ENCODE measurements around the gene ZCCHC3.
"Not testable (repeated sequence)": the region's sequence is repeated elsewhere in the genome, so short reads cannot be mapped to it uniquely, and the experiment has no call there.

The ZCCHC3 gene

DNA sequence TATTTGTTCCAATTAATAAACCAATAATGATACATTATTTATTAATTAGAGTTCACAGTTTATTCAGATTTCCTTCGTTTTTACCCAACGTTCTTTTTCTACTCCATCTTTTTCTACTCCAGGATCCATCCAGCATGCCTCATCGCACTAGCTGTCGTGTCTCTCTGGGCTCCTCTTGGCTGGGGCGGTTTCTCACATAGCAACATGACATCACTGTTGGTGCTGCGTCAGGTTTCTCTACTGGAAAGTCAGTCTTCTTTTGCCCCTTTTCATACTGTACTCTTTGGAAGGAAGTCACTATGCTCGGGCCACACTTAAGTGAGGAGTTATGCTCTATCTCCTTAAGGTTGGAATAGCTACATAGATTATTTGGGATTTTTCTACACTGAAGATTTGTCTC is 14.2 kb downstream of the ZCCHC3 start:
- in situ Hi-C loops (cut with HindIII; ENCODE audit: low sequenced_read_pairs): no loop called here

DNA sequence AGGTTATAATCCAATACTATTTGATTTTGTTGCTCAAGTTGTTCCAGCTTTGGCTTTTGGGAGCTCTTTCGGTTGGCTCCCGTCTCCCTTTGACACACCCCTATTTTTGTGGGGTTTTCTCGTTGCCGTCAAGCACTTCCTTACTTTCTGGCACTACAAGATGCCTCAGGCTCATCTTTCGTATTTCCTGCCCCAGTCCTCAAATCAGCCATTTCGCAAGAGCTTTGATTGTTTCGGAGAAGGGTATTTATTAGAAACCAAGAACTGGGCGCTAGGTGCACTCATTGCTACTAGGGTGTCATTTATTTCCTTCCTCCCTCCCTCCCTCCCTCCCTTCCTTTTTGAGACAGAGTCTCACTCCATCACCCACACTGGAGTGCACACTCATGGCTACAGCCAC is 14.7 kb downstream of the ZCCHC3 start:
- in situ Hi-C loops (cut with HindIII; ENCODE audit: low sequenced_read_pairs): no loop called here

DNA sequence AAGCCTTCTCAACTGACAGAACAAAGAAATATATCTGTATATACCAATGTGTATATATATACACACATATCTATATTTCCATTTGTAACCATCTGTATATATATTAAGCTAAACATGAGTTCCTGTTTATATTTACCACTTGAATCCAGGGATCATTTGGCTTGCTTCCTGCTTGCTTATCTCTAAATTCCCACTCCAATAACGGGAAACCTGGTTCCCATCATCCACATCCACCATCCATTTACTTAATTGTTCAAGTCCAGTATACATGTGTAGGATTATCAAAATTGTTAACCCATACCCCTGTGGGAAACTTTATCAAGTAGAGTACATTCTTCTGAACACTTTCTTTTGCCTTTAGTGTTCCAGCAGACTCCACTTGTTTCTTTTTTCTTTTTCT is 15.5 kb downstream of the ZCCHC3 start:
- in situ Hi-C loops (cut with HindIII; ENCODE audit: low sequenced_read_pairs): no loop called here

DNA sequence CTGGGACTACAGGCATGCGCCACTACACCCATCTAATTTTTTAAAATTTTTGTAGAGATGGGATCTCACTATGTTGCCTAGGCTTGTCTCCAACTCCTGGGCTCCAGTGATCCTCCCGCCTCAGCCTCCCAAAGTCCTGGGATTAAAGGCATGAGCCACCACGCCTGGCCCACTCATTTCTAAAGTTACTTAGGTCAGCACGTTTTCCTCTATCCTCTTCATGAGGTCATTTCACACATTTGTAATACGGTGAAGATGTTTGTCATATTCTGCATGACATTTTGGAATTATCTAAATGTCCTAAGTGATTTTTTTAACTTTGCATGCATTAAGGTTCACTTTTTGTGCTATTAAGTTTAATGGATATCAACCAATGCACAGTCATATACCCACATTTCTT is 16.0 kb downstream of the ZCCHC3 start:
- in situ Hi-C loops (cut with HindIII; ENCODE audit: low sequenced_read_pairs): no loop called here

DNA sequence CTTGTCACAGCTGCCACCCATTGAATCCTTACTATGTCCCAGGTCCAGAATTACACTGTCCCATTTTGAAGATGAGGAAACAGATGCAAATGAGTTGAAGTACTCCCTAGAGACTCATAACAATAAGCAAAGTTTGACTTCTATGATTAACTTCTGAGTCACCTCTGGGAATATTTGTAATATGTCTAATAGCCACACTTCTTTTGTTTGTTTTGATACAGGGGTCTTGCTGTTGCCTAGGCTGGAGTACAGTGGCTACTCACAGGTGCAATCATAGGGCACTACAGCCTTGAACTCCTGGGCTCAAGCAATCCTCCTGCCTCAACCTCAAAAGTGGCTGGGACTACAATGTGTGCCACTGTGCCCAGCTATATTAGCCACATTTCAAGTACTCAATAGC is 16.6 kb downstream of the ZCCHC3 start:
- in situ Hi-C loops (cut with HindIII; ENCODE audit: low sequenced_read_pairs): no loop called here

DNA sequence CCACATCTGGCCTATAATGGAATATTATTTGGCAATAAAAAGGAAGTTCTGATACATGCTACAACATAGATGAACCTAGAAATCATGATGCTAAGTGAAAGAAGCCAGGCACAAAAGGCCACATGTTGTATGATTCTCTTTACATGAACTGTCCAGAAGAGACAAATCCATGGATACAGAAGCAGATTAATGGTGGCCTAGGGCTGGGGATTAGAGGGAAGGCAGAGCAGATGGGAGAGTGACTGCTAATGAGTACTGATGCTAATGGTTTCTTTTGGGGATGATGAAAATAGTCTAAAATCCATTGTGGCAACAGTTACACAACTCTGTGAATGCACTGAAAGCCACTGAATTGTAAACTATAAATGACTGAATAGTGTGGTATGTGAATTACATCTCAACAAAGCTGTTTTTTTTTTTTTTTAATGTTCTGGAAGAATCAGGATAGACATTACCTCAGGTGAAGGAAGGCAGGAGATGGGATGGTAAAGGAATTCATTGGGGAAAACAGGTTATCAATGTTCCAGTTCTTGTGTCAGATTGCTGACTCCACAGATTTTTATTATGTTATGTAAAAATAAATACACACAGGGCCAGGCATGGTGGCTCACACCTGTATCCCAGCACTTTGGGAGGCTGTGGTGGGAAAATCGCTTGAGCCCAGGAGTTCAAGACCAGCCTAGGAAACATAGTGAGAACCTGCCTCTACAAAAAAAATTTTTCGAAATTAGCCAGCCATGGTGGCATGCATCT is 19.1 kb downstream of the ZCCHC3 start:
- in situ Hi-C loops (cut with HindIII; ENCODE audit: low sequenced_read_pairs): no loop called here

DNA sequence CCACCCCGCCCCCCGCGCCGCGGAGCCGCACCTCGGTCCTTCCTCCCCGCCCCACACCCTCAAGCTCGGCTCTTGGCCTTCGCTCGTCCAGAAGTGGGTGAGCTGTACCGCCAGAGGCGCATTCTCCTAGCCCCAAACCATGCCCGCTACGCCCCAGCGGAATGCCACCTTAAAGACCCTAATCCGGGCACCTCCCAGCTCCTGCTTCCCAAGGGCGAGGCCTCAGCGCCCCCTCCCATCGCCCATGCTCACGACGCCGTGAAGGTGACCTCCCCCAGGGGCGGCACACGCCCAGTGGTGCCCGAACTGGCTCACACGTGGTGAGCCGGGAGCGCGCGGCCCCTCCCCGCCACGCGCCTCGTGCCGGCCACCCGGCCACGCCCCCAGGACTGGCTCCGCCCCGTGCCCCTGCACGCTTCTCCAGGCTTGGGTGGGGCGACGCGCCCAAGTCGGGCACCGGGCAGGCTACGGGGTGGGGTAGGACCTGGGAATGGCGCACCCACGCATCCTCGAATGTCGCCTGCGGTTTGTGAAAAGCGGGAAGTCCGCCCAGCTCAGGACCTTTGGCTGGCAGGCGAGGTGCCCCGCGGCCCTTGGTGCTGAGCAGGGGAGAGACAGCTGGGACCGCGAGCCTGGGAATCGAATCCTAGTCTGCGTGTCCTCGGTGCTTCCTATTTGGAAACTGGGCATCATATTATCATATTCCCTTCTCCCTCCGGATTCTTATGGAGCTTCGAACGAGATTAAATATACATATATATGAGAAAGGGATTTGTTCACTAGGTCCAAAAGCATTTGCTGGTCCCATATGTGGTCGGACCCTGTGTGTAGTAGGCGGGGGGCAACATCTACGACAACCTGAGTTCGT is 27.0 kb downstream of the ZCCHC3 start:
- in situ Hi-C loops (cut with HindIII; ENCODE audit: low sequenced_read_pairs): no loop called here

DNA sequence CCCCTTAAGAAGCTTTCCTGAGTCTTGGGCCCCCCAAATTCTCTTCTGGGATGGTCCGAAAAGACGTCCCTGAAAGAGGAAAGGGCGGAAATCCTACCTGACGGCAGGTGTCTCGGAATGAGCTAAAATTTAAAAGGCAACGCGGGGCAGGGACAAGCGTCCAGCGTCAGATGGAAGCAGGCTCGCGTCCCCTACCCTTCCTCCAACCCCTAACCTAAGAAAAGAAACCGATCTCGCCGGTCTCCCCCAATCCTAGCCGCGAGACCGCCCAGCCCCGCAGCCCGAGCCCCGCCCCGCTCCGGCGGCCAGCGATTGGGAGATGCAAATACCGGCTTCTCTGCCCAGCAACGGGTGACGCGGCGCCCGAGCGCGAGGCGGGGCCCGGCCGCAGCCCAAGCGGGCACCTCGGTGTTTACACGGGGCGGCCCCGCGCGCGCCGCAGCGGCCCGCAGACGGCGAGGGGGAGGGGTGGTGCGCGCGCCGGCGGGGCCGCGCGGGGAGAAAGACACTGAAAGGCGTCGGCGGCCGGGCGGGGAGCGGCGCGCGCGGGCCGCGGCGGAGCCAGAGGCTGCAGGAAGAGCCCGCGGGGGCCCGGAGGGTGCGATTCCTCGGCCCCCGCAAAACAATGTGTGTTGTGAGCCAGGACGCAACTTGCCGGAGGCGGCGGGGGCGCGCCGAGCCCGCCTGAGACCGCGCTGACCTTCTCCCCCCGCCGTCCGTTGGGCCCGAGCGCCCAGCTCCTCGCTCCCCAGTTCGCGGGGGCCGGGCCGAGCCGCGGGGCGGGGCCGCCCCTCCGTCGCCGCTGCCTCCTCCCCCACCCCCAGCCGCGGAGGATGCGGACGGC is 27.9 kb downstream of the ZCCHC3 start, which contains the start of gene SOX12:
TSS of gene SOX12 (plus strand) at position 508 of the 844 bp plus-strand sequence. CDS start 373 bp downstream, outside the sequence.
- in situ Hi-C loops (cut with HindIII; ENCODE audit: low sequenced_read_pairs): no loop called here

DNA sequence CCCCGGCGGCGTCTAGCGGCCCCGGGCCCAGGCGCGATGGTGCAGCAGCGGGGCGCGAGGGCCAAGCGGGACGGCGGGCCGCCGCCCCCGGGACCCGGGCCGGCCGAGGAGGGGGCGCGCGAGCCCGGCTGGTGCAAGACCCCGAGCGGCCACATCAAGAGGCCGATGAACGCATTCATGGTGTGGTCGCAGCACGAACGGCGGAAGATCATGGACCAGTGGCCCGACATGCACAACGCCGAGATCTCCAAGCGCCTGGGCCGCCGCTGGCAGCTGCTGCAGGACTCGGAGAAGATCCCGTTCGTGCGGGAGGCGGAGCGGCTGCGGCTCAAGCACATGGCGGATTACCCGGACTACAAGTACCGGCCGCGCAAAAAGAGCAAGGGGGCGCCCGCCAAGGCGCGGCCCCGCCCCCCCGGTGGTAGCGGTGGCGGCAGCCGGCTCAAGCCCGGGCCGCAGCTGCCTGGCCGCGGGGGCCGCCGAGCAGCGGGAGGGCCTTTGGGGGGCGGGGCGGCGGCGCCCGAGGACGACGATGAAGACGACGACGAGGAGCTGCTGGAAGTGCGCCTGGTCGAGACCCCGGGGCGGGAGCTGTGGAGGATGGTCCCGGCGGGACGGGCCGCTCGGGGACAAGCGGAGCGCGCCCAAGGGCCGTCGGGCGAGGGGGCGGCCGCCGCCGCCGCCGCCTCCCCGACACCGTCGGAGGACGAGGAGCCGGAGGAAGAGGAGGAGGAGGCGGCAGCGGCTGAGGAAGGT is 28.7 kb downstream of the ZCCHC3 start:
- in situ Hi-C loops (cut with HindIII; ENCODE audit: low sequenced_read_pairs): no loop called here

DNA sequence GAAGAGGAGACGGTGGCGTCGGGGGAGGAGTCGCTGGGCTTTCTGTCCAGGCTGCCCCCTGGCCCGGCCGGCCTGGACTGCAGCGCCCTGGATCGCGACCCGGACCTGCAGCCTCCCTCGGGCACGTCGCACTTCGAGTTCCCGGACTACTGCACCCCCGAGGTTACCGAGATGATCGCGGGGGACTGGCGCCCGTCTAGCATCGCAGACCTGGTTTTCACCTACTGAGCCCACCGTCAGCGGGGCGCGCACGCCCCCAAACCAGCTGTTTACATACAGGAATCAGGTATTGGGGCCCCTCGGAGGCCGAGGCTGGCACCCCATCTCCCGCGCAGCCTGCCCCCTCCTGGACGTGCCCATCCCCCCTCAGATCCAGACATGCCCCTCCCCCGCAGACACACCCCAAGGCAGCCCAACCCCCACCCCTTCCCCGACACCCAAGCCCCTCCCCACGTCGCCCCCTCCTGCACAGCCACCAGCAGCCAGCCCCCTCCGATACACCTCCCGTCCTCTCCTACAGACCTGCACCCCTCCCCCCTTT is 29.3 kb downstream of the ZCCHC3 start:
- in situ Hi-C loops (cut with HindIII; ENCODE audit: low sequenced_read_pairs): no loop called here

DNA sequence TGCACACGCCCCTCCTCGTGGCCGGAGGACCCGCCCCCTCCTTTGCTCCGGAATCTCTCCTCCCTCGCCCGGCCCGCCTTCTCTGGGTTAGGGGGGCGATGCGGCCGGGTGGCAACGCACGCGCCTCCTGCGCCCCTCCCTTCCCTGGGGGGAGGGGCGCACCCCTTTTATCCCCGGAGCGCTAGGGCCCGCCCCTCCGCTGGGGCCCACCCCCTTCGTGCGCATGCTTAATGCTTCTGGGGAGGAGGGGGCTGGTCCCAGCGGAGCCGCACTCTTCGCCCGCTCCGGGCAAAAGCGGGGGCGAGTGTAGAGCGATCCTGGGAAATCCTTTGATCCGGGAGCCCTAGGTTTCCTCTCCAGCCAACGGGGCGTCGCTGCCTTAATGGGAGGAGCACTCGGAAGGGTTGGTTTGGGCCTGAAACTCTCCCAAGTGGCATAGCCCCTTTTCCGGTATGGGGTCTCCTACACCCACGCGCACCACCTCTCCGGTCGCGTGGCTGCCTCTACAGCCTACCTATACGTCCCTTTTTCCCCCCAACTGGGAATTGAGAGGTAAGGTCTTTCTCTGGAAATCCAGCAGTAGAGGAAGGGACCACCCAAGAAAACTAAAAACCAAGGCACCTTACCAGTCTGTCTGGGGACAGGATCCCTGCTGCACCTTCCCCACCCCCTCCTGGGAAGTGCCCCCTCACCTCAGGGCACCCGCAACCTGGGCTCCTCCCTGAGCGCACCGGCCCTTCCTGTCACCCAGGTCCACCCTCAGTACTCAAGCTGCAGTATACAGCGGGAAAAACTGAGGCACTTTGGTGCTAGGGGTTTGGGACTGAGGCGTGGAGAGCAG is 30.0 kb downstream of the ZCCHC3 start:
- in situ Hi-C loops (cut with HindIII; ENCODE audit: low sequenced_read_pairs): no loop called here

DNA sequence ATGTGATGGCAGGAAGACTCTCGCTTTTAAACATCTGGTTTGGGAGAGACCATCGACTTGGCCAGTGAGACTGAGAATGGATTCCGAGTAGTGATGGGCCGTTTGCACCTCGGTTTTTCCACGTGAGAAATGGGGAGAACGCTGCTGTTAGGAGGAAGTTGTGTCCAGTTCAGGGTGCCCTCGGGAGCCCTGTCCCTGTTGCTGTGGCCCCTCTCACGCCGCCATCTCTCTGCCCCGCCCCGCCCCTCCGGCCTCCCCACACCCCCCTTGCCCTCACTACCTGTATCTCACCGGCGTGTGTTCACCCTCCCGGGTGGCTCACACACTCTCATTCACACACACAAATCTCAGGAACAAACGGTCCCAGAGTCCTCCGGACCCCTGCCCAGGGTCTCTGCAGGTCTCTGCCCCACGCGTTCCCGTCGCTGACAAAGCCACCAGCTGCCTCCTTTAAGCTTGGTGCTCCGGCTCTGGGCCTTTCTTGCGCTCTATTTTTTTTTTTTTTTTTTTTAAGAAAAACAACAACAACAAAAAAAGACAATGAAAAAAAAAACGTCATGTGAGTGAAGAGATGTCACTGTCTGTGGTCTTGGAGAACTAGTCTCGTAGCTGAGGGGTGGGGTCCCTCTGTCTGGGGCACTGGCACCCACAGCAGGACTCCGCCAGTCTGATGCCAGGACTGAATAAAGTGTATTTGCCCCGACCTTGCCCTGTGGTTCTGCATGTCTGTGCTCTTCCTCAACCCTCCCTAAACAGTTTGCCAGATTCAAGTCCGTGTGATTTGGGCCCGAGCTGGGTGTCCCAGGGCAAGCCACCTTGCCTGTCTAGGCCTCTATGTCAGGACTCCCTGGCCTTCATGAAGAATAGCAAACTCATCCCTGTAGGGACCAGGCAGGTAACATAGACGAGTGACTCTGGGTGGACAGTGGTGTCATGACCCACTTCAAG is 30.9 kb downstream of the ZCCHC3 start:
- in situ Hi-C loops (cut with HindIII; ENCODE audit: low sequenced_read_pairs): no loop called here

DNA sequence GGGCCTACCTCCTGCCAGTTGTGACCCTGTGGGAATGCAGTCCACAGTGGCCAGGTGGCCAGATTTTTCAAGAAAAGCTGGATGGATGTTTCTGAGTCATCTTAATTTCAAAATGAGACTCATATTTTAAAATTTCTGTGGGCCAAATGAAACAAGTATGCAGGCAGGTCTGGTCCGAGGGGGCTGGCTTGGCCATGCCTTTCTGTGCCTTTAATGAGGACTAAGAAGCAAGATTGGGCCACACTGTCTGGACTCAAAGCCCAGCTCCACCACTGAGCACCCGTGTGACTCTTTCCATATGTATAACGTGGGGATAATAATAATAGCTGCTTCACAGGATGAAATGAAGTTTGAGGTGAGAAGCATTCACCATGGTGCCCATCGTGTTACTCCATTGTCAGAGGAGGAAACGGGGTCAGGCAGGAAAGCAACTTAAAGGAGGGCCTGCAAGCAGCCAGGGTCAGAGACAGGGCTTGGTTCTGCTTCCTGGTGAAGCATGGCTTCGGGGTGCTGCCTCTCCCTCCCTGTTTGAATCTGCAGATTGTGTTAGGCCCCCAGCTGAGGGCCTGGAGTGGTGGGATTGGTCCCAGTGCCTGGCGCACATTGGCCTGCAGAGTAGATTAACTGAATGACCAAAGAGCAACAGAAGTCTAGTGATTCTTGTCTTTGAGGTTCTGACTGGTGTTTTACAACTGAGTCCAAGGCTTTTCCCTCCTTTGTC is 31.8 kb downstream of the ZCCHC3 start:
- in situ Hi-C loops (cut with HindIII; ENCODE audit: low sequenced_read_pairs): no loop called here

DNA sequence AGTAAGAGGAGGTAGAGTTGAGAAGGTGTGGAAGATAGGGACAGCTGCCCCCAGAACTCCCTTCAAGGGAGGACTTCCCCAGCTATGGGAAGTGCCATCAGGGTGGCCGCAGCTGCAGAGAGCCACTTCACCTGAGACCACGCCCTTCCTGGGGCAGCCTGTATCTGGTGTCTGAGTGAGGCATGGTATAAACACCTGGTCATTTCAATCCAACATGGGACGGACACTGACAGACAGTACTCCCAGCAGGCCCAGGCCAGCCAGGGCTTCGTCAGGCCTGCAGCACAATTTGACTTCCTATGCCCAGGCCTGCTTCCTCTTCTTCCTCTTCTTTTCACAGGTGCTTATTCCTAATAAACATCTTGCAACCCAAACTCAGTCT is 32.5 kb downstream of the ZCCHC3 start:
- in situ Hi-C loops (cut with HindIII; ENCODE audit: low sequenced_read_pairs): no loop called here

DNA sequence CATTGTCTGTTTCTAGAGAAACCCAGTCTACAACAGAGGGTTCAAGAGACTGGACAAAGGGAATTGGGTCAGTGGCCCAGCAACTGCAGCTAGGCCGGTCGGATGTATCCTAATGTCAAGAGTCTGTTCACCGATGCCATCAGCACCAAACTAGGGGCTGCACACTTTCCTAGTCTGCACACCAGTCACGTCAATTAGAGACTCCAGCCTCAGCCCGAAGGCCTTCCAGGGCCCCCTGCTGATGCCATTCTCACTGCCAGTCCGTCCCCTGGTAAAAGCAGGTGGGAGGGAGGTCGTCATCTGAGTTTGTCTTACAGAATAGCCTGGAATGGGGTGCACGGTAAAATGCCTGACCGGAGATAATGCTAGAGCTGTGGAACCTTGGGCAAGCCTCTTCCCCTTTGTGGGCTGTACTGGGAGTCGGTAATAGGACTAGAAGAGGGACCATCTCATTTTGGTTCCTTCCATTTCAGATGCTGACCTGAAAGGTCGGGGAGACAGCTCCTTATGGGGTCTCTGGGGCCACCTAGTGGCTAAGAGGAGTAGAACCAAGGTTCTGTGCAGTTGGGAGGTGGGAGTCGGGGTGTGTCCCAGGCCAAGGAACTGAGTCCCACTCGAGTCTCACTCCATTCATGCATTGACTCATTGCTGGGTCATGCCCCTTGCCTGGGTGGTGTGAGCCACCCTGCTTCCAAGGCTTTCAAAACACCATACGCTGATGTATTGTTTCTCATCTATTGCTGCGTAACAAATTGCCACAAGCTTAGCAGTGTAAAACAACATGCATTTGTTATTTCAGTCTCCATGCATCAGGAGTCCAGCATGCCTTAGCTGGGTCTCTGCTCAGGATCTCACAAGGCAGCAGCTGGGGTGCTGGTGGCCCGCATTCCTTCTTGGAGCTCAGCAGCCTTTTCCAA is 33.1 kb downstream of the ZCCHC3 start:
- in situ Hi-C loops (cut with HindIII; ENCODE audit: low sequenced_read_pairs): no loop called here

DNA sequence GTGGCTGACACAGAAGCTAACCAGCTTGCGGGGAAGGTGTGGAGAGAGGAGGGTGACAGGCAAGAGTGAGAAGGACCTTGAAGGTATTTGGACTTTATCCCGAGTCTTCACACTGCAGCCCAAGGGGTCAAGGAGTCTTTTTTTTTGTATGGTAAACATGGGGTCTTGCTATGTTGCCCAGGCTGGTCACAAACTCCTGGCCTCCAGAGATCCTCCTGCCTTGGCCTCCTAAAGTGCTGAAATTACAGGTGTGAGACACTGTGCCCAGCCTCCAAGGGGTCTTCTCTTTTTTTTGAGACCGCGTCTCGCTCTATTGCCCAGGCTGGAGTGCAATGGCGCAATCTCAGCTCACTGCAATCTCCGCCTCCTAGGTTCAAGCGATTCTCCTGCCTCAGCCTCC is 37.2 kb downstream of the ZCCHC3 start:
- in situ Hi-C loops (cut with HindIII; ENCODE audit: low sequenced_read_pairs): no loop called here

DNA sequence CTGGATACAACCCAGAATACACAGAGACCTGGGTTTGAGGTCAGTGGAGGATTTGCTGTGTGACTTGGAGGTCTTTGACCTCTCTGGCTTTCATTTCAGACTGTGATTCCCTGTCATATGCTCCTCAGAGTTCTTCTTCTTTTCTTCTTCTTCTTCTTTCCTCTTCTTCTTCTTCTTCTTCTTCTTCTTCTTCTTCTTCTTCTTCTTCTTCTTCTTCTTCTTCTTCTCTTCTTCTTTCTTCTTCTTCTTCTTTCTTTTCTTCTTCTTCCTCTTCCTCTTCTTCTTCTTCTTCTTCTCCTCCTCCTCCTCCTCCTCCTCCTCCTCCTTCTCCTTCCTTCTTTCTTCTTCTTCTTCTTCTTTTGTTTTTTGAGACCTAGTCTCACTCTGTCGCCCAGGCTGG is 38.7 kb downstream of the ZCCHC3 start:
- in situ Hi-C loops (cut with HindIII; ENCODE audit: low sequenced_read_pairs): not testable (repeated sequence)

Data from DLD1 (cell line).